GM18499 (cell line): ENCODE data around the gene DKK3.

Source experiments
- ATAC-seq: cut with Tn5 transposase; IDR thresholded peaks from one replicate; pipeline ENCODE4 v1.9.1; 2021; ENCODE audit warnings: moderate number of reproducible peaks; ENCODE audit not compliant: insufficient read depth, unreplicated experiment

The DKK3 gene

DNA sequence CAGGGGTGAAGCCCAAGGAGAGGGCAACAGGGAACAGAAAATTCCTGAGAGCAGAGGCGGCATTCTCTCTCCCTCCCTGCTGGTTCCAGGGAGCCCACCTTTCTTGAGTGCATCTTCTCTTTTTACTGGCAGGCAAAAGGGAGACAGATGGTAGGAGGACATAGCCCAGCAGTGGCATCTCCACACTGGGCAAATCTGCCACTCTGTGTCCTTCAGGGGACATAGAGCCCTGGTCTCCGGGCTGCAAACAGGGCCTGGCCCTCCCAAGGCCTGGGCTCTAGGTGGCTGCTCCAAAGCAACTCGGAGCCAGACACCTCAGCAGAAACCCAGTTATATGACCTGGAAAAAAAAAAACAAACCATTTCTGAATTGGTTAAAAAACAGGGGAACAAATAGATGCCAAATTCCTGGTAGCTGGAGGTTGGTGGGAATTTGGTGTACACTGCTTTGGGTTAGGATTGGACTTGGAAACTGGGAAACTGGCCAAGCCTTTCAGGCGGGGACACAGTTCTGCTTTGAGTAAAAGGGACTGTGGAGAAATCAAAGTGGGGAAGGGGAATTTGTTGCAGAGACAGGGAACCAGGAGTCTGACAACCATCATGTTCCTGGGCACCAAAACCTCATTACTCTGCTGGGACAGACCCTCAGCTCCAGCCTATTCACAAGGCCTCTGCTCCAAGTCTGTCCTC, 23.6 kb upstream of the DKK3 start:
- no peak for ATAC-seq

DNA sequence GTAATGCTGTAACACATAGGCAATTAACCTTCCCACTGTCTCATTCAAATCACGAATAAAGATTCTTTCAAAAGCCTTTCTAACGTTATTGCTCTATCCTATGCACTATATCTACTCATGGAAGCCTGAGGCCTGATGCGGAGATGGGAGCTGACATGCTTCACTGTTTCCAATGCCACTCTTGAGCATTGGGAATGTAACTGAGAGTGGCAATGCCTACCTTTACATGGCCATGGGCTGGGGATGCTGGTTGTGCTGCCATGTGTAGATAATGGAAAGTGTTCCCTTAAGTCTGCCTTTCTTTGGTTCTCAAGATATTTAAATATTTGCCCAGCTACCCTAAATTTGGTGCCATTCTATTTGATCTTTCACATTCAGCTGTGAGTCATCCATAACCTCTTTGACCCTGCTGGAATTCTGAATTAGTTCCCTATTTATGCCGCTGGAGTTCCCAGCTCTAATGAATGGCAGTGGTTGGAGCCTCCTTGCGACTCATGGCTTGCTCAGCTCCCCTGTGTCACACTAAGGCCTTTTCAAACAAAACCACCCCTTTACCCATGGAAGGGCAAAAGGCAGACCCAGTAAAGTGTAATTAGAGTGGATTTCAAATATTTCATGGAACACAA, 21.4 kb upstream of the DKK3 start:
- no peak for ATAC-seq

GRCh38 chr11:12029119-12029518, 20.7 kb upstream of the DKK3 start:
- ATAC-seq = no peak

GRCh38 chr11:12028303-12028702, 19.9 kb upstream of the DKK3 start:
- ATAC-seq = no peak

GRCh38 chr11:12026331-12027211, 18.1 kb upstream of the DKK3 start:
- ATAC-seq = no peak

GRCh38 chr11:12024254-12024926, 16.0 kb upstream of the DKK3 start:
- ATAC-seq = no peak

DNA sequence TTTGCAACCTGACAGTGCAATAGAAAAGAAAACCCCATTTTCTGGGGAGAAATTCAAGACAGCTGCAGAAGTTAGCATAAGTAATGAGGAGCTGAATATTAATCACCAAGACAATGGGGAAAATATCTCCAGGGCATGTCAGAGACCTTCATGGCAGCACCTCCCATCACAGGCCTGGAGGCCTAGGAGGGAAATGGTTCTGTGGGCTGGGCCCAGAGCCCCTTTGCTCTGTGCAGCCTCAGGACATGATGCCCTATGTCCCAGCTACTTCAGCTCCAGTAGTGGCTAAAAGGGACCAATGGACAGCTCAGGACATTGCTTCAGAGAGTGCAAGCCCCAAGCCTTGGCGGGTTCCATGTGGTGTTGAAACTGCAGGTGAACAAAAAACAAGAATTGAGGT, 14.6 kb upstream of the DKK3 start:
- ATAC-seq = no peak

DNA sequence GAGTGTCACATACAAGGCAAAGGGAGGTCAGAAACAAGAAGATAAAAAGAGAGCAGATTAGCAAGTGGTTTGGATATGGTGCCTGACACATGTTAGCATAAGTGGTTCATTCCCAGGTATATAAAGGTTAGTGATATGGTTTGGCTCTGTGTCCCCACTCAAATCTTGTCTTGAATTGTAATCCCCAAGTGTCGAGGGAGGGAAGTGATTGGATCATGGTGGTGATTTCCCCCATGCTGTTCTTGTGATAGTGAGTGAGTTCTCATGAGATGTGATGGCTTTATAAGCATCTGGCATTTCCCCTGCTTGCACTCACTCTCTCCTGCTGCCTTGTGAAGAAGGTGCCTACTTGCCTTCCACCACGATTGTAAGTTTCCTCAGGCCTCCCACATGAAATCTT, 12.1 kb upstream of the DKK3 start:
- ATAC-seq = no peak

DNA sequence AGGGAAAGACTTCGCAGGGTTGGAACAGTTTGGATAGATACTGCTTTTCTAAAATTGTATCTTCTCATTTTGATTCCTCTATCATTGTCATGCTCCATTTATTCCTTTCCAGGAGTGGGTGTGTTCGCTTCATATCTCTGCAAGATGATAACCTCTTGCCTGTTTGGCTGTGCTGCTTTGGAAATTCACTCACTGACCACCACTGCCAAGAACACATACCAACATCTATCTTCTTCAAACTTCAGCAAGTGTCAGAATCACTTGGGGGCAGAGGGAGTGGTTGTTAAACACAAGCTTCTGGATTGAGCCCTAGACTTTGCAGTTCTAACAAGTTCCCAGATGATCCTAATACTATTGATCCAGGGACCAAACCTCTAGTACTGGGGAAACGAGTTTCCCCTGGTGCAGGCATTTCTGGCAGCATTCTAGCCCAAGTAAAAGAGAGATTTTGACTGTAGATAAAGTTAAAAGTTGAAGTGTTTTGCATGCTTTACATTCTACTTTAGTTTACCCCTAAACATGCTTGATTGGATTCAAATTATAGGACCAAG, 11.5 kb upstream of the DKK3 start:
- ATAC-seq = no peak

- ATAC-seq = no peak
These were observed 10.9 kb upstream of the DKK3 start for GRCh38 chr11:12019337-12019736.

- no peak for ATAC-seq
These were observed 9.5 kb upstream of the DKK3 start for GRCh38 chr11:12017865-12018453.

DNA sequence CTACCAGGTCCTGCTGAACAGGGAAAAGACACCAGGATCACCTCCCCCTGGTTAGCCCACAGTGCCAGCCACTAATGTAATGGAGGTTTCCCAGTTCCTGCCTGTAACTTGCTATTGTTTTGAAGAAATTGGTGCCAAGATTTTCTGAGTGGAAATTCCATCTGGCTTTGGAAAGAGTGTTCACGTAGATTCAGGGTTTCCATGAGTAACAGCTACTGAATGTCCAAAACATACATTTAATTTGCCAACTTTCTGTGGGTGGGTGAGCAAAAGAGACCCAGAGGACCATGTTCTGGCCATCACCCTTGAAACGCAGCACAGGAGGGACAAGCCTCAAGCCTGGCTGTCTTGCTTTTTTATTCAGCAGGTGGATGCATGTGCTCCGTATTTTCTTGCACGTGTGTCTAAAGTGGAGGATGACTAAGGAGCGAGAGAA, 8.8 kb upstream of the DKK3 start:
- no peak for ATAC-seq

- ATAC-seq = no peak
These were observed 7.8 kb upstream of the DKK3 start for GRCh38 chr11:12016246-12016645.

DNA sequence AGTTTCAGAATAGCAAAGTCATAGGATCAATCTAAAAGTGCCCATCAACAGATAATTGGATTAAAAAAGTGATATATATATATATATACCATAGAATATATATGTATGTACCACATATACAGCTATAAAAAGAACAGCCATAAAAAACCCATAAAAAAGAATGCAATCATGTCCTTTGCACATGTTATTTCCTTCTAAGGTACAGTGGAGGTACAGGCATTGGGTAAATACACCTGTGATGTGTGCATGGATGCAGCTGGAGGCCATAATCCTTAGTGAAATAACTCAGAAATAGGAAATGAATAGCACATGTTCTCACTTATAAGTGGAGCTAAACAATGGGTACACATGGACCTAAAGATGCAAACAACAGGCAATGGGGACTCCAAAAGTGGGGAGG, 7.1 kb upstream of the DKK3 start:
- no peak for ATAC-seq

DNA sequence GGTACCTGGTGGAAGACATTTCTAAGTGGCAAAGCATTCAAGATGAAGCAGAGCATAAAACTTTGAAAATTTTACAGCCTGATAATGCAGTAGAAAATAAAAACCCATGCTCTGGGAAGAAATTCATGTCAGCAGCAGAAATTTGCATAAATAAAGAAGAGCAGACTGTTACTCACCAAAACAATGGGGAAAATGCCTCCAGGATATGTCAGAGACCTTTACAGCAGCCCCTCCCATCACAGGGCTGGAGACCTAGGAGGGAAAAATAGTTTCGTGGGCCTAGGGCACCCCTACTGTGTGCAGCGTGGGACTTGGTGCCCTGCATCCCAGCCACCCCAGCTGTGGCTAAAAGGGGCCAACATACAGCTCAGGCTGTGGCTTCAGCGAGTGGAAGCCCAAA, 5.4 kb upstream of the DKK3 start:
- no peak for ATAC-seq

DNA sequence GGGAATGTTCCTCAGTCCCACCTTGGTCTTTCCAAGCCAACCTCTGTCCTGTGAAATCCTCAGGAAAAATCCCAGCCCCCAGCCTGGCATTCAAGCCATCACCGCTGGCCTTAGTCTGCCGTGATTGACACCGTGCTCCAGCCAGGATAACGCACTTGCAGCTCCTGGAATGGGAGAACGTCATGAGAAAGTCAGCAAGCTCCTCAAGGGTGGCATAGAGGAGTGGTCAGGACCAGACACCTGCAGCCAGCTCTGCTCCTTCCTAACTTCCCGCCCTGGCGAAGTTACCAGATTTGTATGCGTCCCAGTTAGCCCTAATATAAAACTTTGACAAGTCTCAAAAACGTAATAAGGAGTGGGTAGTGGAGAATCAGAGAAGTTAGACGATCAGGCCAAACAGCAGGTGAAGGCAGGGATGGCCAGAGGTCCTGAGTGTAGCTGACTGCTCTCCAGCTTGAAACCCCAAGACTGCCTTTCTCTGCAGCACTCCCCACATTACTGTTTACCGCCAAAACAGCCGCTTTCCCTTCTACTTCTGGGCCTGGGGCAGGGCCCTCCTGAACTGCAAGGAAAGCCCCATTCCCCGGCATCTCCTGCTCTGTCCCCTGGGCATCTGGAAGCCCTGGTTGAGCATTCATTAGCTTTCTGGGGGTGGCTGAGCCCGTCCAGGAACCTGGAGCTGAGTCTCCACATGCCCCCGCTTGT, 1.3 kb upstream of the DKK3 start:
- ATAC-seq = no peak

DNA sequence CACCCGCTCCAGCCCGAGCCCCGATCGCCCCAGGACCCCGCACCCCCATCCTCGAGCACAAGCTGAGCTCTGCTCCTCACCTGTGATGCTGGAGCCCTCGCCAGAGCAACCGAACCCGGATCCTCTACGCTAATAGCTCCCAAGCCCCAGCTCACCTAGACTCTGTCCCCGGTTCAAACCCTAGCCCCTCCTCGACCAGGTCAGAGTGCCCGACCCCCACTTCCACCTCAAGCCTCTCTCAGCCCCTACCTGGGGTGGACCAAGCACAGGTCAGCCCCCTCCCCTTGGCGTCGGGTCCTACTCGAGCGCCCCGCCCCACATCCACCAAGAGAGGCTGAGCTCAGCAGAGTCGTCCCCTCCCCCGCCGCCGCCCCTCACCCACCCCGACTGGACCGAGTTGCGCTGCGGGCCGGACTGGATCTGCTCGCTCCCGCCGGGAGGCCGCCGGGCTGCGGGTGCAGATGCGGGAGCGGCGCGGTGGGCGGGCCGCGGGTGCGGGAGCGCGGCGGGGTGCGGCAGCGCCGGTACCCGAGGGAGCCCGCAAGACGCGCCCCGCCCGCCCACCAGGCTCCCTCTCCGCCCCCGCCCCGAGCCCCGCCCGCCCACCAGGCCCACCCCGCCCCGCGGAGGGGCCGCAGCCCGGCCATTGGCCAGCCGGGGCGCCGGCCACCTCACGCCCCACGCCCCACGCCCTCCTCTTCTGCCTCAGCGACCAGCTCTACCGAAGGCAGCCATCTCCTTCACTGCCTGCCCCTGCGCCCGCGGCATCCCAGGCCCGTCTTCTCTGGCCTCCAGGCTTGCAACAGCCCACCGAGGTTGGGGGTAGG, 577 bp upstream of the DKK3 start:
- no peak for ATAC-seq

- no peak for ATAC-seq
These were observed 1.2 kb downstream of the DKK3 start for GRCh38 chr11:12007230-12007593.
